Measurements from ENCODE around the gene PDE6A.

PDE6A gene

DNA sequence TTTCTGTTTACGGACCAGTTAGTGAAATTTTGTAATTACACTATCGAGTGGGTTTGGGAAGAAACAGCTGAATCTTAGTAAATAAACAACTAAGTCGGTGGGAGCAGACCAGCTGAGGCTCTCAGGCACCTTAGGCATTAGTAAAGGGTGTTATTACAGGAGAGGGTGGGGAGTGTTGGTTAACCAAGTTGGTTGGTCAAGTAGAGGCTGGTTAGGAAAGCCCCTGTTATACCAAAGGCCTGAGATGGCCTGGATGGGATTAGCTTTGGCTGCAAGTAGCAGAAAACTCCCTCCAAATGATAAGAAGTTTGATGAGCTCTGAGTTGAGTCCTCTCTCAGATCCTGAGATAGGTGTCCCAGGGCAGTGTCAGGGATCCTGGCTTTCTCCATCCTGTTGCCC, 133.1 kb downstream of the PDE6A start:
- no peak for TF ChIP-seq MYC (IDR thresholded peaks at IDR 0.05; ENCODE audit: low read depth, low read length)
- H3K4me3 ChIP-seq (ENCODE audit: low read depth, low read length): no peak overlapping the region
- no peak for DNase-seq (ENCODE audit: low read depth)

GRCh38 chr5:149810856-149811255, 133.7 kb downstream of the PDE6A start:
- no peak overlapping the region for H3K4me3 ChIP-seq (ENCODE audit: low read depth, low read length)
- DNase-seq (ENCODE audit: low read depth): no peak
- TF ChIP-seq POLR2A (IDR thresholded peaks at IDR 0.05; ENCODE audit: extremely low read depth, insufficient read length) (no peak), MYC (IDR thresholded peaks at IDR 0.05; ENCODE audit: low read depth, low read length) (no peak)
- TF ChIP-seq, protein P1, sequence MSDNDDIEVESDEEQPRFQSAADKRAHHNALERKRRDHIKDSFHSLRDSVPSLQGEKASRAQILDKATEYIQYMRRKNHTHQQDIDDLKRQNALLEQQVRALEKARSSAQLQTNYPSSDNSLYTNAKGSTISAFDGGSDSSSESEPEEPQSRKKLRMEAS (IDR thresholded peaks at IDR 0.05; ENCODE audit: low read depth, low read length): no peak
- TF ChIP-seq, protein P2, sequence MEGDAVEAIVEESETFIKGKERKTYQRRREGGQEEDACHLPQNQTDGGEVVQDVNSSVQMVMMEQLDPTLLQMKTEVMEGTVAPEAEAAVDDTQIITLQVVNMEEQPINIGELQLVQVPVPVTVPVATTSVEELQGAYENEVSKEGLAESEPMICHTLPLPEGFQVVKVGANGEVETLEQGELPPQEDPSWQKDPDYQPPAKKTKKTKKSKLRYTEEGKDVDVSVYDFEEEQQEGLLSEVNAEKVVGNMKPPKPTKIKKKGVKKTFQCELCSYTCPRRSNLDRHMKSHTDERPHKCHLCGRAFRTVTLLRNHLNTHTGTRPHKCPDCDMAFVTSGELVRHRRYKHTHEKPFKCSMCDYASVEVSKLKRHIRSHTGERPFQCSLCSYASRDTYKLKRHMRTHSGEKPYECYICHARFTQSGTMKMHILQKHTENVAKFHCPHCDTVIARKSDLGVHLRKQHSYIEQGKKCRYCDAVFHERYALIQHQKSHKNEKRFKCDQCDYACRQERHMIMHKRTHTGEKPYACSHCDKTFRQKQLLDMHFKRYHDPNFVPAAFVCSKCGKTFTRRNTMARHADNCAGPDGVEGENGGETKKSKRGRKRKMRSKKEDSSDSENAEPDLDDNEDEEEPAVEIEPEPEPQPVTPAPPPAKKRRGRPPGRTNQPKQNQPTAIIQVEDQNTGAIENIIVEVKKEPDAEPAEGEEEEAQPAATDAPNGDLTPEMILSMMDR (IDR thresholded peaks at IDR 0.05; ENCODE audit: low read depth, low read length): no peak

DNA sequence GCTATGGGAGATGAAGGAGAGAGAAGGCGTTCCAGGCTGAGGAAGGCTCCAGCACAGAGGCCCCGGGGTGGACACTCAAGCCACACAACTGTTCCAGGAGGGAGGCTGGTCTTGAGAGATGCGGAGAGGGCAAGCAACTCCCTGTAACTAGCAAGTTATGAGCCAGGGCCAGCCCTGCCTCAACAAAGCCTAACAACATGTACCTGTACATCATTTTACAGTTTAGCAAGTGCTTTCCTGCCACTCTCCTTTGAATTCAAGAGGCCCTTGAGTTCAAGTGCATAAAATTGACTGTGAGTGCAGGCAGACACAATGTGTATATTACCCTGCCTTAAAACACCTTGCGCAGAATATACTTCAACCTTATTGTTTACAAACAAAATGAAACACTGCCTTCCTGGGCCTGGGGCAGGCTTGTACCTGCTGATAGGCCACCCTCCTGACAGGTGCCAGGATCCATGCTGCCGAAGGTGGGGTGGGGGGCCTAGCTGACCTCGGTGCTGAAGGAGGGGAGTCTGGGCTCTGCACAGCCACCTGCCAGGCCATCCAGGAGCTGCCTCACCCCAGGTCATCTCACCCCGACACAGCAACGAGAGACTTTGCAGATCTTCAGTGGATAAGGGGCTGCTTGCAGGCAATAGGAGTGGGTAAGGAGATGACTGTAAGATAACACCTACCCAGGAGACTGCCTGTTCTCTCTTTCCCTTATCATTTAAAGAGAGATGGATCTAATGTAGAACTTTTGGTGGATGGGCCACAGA, 134.5 kb downstream of the PDE6A start:
- TF ChIP-seq, protein P2 (IDR thresholded peaks at IDR 0.05; ENCODE audit: low read depth, low read length): no peak
- no peak overlapping the region for H3K4me3 ChIP-seq (ENCODE audit: low read depth, low read length)
- DNase-seq (ENCODE audit: low read depth): no peak

DNA sequence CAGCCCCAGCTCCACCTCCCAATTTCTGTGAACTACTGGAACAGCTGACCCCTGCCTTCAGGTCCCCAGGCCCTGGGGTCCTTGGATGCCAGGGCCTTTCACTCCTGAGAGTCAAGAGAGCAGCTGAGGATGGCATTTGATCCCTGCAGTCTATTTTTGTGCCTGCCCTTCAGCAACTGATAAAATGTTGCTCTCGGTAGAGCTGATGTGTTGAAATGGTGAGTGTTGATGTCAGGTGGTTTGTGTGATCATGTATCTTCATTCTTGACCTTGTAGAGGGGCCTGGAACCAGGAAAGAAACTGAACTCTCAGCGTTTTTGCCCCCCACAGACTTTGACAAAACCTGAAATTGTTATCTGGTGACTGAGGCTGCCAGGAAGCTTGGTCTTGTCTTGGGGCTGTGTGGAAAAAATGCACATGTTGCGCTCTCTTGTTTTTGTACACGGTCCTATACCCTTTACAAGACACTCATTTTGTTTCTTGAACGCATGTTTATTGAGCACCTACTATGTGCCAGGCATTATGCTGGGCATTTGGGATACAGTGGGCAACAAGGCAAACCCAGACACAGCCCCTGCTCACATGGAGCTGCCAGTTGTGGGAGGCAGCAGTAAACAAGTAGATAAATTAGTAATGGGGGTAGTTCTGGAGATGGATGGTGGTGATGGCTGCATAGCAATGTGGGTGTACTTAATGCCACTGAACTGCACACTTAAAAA, 136.2 kb downstream of the PDE6A start:
- TF ChIP-seq POLR2A (IDR thresholded peaks at IDR 0.05; ENCODE audit: extremely low read depth, insufficient read length): no peak
- TF ChIP-seq, protein P2 (IDR thresholded peaks at IDR 0.05; ENCODE audit: low read depth, low read length): no peak
- TF ChIP-seq, protein P1 (IDR thresholded peaks at IDR 0.05; ENCODE audit: low read depth, low read length): no peak
- TF ChIP-seq MYC (IDR thresholded peaks at IDR 0.05; ENCODE audit: low read depth, low read length): no peak
- DNase-seq (ENCODE audit: low read depth): no peak

More for the DNA sequence above, 136.2 kb downstream of the PDE6A start:
- no peak overlapping the region for H3K4me3 ChIP-seq (ENCODE audit: low read depth, low read length)

All from NB4 (cell line).